ENCODE data around the gene DCLK1.

DCLK1 gene

DNA sequence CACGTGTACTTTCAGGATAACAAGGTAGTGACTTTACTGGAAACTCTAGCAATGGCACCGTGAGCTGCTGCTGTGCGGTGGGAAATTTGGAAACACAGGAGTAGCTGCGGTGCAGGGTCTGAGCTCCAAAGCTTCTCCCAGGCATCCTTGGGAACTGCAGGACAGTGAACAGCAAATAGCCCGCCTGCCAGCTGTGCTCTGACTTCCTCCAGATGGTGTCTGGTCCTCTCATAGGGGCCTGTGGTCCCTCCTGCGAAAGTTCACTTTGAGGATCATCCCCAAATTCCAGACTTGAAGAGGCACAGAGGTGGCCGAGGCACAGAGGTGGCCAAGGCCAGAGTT is 367.4 kb downstream of the DCLK1 start:
- ATAC-seq (ENCODE audit: low read depth) = no peak
- Histone ChIP-seq H3K27me3 (ENCODE audit: insufficient read depth, poor library complexity, severe bottlenecking) (no peaks in the 10 kb centered on the region), H3K27ac (ENCODE audit: poor library complexity, severe bottlenecking) (no peak overlapping the region), H3K36me3 (ENCODE audit: low read depth) (no peaks in the 10 kb centered on the region), H3K4me3 (ENCODE audit: severe bottlenecking) (no peak overlapping the region), H3K9me3 (ENCODE audit: severe bottlenecking) (no peaks in the 10 kb centered on the region), H3K4me1 (ENCODE audit: insufficient read depth, poor library complexity, severe bottlenecking) (no peaks in the 10 kb centered on the region)
- no peak for TF ChIP-seq CTCF (IDR thresholded peaks at IDR 0.05; ENCODE audit: poor library complexity, severe bottlenecking)
- no peak for DNase-seq (ENCODE audit: low spot score)

- no peaks in the 10 kb centered on the region for H3K4me1 ChIP-seq (ENCODE audit: insufficient read depth, poor library complexity, severe bottlenecking)
- no peak overlapping the region for H3K4me3 ChIP-seq (ENCODE audit: severe bottlenecking)
- no peak for ATAC-seq (ENCODE audit: low read depth)
- no peaks in the 10 kb centered on the region for H3K9me3 ChIP-seq (ENCODE audit: severe bottlenecking)
- H3K27ac ChIP-seq (ENCODE audit: poor library complexity, severe bottlenecking) = no peak overlapping the region
- H3K36me3 ChIP-seq (ENCODE audit: low read depth) = no peaks in the 10 kb centered on the region
- no peak for DNase-seq (ENCODE audit: low spot score)
- no peaks in the 10 kb centered on the region for H3K27me3 ChIP-seq (ENCODE audit: insufficient read depth, poor library complexity, severe bottlenecking)
- TF ChIP-seq CTCF (IDR thresholded peaks at IDR 0.05; ENCODE audit: poor library complexity, severe bottlenecking) = no peak
Observed at GRCh38 chr13:35763060-35763781, 368.0 kb downstream of the DCLK1 start.

- no peak for ATAC-seq (ENCODE audit: low read depth)
- no peak for TF ChIP-seq CTCF (IDR thresholded peaks at IDR 0.05; ENCODE audit: poor library complexity, severe bottlenecking)
- no peaks in the 10 kb centered on the region for H3K27me3 ChIP-seq (ENCODE audit: insufficient read depth, poor library complexity, severe bottlenecking)
- no peaks in the 10 kb centered on the region for H3K36me3 ChIP-seq (ENCODE audit: low read depth)
- no peaks in the 10 kb centered on the region for H3K9me3 ChIP-seq (ENCODE audit: severe bottlenecking)
- H3K4me1 ChIP-seq (ENCODE audit: insufficient read depth, poor library complexity, severe bottlenecking) = no peaks in the 10 kb centered on the region
- no peak for DNase-seq (ENCODE audit: low spot score)
- H3K4me3 ChIP-seq (ENCODE audit: severe bottlenecking) = no peak overlapping the region
- no peak overlapping the region for H3K27ac ChIP-seq (ENCODE audit: poor library complexity, severe bottlenecking)
Observed at GRCh38 chr13:35761440-35762252, 369.5 kb downstream of the DCLK1 start.

DNA sequence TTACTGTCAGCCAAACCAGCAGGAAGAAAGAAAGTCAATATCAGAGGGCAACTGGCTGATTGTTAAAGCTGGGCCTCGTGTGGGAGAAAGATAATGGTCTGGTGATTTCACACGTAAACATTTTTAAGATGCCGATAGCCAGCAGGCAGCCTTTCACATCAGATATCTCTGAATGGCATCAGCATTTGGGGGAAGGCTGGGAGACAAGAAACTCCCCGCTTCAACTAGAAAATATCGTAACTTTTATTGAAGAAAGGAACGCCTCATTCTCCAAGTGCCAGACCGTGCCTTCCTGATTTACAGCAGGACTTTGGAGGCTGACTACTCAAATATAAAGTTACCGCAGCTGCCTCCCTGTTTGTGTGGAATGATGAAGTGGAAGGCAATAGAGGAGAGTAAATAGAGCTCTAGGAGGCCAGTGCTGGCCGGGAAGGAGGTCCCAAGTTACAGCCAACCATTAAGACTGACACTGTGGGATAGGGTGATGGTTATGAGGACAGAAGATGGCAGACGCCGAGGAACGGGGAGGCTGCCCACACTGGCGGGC is 370.4 kb downstream of the DCLK1 start:
- Histone ChIP-seq H3K27me3 (ENCODE audit: insufficient read depth, poor library complexity, severe bottlenecking) (no peaks in the 10 kb centered on the region), H3K4me1 (ENCODE audit: insufficient read depth, poor library complexity, severe bottlenecking) (no peaks in the 10 kb centered on the region), H3K9me3 (ENCODE audit: severe bottlenecking) (no peaks in the 10 kb centered on the region), H3K36me3 (ENCODE audit: low read depth) (no peaks in the 10 kb centered on the region), H3K27ac (ENCODE audit: poor library complexity, severe bottlenecking) (no peak overlapping the region), H3K4me3 (ENCODE audit: severe bottlenecking) (no peak overlapping the region)
- peak; percentile 23; the same call in 1 of the 3 replicates for ATAC-seq (ENCODE audit: low read depth)
- TF ChIP-seq CTCF (IDR thresholded peaks at IDR 0.05; ENCODE audit: poor library complexity, severe bottlenecking) = no peak
- DNase-seq (ENCODE audit: low spot score) = no peak
